Upper lobe of left lung (tissue), 4 donors: ENCODE results near the gene PWWP2A.

Experiments
- CTCF ChIP-seq, 6 experiments: fragments of 450-650 bp in 4 of 6; fragments of 200-600 bp in 2 of 6; sonication (generic) in 2 of 6; IDR thresholded peaks; one replicate each; pipeline ENCODE4 v1.5.1; 2016 to 2019; ENCODE audit warnings: antibody characterized with exemption in 6 of 6
- POLR2AphosphoS5 ChIP-seq, 2 donors: sonication (generic); formaldehyde crosslinking; IDR thresholded peaks; one replicate each; pipeline ENCODE4 v1.5.1; 2017; ENCODE audit warnings: antibody characterized with exemption in 2 of 2

GRCh38 chr5:160060001-160060400, 59.2 kb downstream of the PWWP2A start:
- no peak for TF ChIP-seq CTCF (IDR thresholded peaks at IDR 0.05)
- TF ChIP-seq POLR2AphosphoS5 (IDR thresholded peaks at IDR 0.05), result no peak
